Measurements from ENCODE around the gene SFTPA2.
"Not testable (repeated sequence)": the region's sequence is repeated elsewhere in the genome, so short reads cannot be mapped to it uniquely, and the experiment has no call there.

Gene SFTPA2

DNA sequence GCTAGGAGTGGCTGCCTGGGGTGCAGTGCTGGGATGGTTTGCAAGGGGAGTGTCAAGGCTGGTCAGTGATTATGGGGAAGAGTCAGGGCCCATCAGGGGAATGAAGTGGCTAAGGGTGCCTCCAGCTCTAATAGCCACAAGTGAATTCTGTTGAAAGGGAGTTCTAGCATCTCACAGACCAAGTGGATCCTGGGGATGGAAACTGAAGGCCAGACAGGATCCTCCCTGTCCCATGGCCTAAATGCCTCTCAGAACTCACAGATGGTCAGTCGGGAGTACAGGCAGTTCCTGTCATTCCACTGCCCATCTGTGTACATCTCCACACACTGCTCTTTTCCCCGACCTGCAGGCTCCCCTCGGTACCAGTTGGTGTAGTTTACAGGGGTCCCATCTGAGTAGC, 3.2 kb downstream of the SFTPA2 start:
- DNase-seq (ENCODE audit: low read depth): not testable (repeated sequence)

DNA sequence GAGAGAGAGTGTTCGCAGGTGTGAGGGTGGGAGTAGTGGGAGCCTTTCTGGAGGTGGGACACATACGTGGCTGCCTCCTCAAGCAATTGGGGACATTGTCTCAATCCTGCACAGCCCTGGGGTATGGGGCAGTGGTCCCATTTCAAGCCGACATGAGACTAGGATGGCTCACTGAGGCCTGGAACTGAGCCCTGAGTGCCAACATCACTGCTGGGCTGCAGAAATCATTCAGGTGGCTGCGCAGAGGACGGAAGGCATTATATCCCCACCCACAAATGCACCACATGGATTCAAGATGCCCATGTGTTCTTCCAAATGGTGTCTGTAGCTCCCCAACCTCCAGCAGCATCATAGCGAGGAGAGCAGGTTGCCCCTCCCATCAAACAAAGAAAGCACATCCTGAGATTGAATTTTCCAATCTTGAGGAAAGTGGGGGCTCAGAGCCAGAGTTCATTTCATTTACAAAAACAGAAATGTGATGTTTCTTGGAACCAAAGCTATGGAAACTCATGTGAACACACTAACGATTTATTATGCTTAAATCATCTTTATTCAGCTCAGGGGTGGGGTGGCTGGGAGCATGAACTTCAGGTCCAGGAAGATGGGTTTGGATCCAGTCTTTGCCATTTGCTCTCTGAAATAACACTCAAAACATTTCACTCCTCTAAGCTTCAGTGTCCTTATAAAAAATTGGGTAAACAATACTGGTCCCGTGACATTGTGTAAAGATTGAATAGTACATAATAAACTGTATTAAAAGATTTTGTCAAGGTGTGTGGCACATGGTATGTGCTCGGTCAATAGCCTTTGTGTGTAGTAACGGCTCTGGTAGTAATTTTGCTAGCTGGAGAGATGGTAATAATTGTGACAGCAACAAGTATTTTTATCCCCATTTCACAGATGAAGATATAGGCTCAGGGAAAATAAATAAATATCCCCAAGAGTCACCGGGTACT, 4.6 kb downstream of the SFTPA2 start:
- no peak for DNase-seq (ENCODE audit: low read depth)

DNA sequence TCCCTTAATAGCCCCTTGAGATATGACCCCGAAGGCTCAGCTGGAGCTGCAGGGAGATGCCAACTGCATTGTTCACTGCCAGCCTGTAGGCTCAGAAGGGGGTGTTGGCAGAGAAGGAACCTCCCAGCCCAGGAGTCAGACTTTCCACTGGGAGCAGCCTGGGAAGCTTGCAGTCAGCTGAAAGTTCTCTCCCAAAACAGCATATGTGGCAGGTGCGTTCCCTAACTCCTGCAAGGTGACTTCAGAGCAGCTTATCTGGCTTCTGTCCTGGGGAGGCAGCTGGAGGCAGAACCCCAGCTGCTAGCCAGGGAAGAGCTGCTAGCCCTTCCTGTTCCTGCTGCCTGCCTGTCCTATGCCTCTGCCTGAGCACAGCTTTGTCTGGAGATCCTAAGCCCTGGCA, 8.1 kb downstream of the SFTPA2 start:
- no peak for DNase-seq (ENCODE audit: low read depth)

- DNase-seq (ENCODE audit: low read depth): no peak
Measured at GRCh38 chr10:79547973-79548372, 12.2 kb downstream of the SFTPA2 start.

GRCh38 chr10:79547128-79547527, 13.1 kb downstream of the SFTPA2 start:
- DNase-seq (ENCODE audit: low read depth): not testable (repeated sequence)

GRCh38 chr10:79544926-79545659, 15.1 kb downstream of the SFTPA2 start:
- not testable (repeated sequence) for DNase-seq (ENCODE audit: low read depth)

GRCh38 chr10:79544408-79544807, 15.8 kb downstream of the SFTPA2 start:
- not testable (repeated sequence) for DNase-seq (ENCODE audit: low read depth)

GRCh38 chr10:79542626-79543025, 17.6 kb downstream of the SFTPA2 start:
- DNase-seq (ENCODE audit: low read depth): no peak

DNA sequence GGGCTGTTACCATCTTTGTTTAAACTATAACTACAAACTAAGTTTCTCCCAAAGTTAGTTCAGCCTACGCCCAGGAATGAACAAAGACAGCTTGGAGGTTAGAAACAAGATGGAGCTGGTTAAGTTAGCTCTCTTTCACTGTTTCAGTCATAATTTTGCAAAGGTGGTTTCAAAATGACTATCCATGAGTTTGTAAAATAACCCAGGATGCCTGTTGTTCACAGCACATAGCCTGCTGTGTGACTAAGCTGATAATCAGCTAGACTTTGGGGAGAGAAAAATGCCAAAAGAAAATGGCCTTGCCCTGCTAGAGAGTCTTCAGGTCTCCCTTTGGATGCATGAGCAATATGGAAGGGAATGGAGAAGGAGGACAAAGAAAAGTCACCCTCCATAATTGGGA, 19.3 kb downstream of the SFTPA2 start:
- not testable (repeated sequence) for DNase-seq (ENCODE audit: low read depth)

DNA sequence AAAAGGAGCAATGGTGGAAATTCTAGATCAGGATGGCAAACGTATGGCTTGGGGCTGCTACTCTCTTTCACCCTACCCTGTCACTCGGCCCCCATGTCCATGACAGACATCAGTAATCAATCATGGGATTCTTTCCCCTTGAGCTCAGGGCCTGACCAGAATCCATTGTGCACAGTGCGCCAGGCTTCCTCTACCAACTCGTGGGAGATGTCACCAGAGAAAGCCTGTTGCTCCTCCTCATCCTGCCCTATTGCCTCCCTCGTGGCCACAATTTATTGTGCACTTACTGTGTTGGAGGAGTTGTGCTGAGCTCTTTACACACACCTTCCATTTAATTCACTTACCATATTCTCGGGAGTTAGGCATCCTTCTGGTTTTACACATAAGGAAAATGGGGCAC, 21.9 kb downstream of the SFTPA2 start:
- not testable (repeated sequence) for DNase-seq (ENCODE audit: low read depth)

DNA sequence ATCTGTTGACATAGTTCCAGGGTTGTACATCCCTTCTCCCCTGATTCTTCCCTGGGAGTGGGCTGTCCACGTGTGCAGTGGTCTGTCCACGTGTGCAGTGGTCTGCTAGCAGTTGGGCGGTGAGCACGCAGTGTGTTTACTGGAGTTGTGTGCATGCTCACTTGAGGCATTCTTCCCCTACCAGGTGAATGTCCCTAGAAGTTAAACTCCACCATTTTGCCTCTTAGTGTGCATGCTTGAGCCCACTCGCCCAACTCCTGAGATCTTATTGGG, 26.4 kb downstream of the SFTPA2 start:
- not testable (repeated sequence) for DNase-seq (ENCODE audit: low read depth)

- not testable (repeated sequence) for DNase-seq (ENCODE audit: low read depth)
Measured at GRCh38 chr10:79533142-79533902, 26.9 kb downstream of the SFTPA2 start.

DNA sequence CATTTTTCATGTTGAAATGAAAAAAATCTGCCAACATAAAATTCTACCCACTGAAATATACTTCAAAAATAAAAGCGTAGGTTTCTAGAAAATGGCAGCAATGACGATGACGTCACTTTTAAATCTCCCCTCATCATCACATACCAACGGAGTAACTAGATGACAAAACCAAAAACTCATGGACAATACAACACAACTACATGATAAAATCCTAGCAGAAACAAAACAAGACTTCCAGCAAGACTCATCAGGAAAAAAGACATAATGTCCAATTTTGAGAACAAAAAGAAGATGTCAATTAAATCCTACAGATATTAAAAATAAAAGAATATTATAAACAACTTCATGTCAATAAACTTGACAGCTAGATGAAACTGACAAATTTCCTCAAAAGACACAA, 31.9 kb downstream of the SFTPA2 start:
- DNase-seq (ENCODE audit: low read depth): not testable (repeated sequence)

DNA sequence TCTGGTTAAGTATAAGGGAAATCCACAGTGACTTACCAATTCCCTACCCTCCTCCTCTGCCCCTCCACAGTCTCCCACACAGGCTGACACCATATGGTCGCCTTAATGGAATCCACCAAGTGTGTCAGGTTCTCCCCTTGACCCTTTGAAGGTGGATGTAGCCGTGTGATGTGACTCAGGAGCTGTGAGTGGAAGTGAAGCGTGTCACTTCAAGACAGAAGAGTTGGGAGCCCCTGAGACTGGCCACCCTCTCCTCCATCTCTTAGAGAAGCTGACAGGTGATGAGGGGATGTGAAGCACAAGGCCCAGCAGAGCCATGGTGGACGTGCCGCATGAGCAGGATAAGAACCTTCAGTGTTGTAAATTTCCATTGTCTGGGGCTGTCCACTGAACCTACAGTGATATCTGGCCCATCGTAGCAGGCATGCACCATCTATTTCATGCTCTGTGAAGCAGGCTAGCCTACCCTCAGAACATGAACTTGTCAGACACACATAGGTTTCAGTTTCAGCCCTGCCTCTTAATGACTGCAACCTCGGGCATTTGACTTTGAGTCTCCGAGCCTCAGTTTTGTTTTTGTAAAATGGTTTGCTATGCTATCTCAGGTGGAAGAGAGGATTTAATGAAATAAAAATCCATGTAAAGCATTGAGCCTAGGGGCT, 35.0 kb downstream of the SFTPA2 start:
- DNase-seq (ENCODE audit: low read depth): not testable (repeated sequence)

DNA sequence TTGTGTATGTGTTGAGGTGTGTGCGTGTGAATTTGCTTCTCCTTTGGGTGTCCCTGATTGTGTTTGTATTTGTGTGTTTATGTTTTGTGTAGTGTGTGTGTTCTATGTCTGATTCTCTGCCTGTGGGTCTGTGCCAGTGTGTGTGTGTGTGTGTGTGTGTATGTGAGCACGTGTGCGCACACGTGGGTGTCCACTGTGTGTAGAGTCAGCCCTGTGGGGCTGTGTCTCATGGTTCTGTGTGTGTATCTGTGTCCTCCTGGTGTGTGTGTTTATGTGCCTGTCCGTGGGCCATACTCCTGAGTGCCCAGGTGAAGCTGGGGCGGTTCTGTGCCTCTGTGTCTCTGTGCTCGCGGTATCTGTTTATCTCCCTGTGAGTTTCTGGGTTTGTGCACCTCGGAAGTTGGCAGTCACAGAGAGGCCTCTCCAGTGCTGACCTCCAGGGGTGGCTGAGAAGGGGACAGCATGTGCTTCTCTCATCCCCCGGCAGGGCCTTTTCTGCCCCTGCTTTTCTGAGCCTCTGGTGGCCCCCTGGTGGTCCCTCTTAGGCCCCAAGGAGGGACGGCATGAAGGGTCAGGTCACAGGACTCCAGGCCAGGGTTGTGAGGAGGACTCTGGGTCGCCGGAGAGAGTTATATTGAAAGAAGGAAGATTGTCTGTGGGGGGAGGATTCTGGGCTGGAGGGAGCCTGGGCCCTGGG, 36.9 kb downstream of the SFTPA2 start:
- DNase-seq (ENCODE audit: low read depth): not testable (repeated sequence)

DNA sequence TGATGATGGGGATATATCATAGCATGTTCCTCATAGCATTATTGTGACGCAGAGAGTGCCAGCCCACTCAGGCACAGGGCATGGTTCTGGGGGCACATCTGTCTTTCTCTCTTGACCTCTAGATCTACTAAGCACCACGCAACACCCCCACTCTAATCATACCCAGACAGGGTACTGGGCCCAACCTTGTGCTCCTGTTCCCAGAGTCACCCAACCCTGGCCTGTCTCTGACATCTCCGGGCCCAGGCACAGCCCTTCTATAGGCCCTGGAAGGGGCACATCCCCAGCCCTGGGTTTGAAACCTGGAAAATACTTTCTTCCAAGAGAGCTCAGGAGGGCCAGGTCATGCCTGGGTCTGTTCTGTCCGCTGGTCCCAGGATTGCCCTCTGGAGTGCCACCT, 37.7 kb downstream of the SFTPA2 start:
- not testable (repeated sequence) for DNase-seq (ENCODE audit: low read depth)

DNA sequence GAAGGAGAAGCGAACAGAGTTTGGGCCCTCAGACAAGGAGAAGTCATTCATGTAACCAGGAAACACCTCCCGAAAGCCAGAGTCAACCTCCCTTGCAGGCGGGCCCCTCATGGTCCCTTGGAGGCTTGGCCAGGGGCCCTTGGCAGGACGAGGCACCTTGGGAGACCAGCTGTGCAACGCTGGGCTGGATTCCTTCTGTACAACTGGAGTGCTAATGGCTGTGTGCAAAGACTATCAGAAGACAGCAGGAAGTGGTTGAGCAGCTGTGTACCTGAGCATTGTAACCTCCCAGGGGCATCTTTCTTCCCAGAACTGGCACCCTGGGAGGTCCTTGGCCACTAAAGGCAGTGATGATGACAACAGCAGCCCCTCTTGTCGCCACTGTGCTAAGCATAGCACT, 38.5 kb downstream of the SFTPA2 start:
- not testable (repeated sequence) for DNase-seq (ENCODE audit: low read depth)

- DNase-seq (ENCODE audit: low read depth): not testable (repeated sequence)
Measured at GRCh38 chr10:79517567-79517966, 42.6 kb downstream of the SFTPA2 start.

DNA sequence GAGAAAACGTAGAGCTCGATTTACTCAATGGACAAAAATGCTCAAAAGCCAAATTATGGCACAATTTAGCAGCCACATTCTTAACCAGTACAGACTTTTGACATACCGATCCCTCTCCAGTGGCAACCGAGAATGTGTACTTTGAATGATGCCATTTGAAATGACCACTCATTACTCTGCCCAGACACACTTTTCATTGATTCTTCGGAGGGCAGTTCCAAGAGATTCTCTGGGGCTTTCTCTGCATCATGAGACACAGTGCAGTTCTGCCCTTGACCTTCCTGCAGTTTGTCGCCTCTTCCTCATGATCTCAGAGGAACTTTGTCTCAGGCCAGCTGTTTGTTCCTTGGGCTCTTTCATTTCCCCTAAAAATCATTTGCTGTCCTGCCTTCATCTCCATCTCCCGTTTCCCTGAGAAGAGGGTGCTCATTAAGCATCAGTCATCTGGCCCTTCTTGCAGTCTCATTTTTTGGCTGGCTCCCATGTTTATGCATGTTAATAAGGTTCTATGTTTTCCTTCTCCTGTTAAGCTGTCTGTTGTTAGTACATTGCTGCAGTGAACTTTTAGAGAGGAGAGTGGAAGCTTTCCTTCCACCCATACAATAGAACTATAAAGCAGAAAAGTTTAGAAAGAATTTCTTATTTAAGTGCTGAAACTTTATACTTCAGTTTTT, 43.5 kb downstream of the SFTPA2 start:
- not testable (repeated sequence) for DNase-seq (ENCODE audit: low read depth)

- DNase-seq (ENCODE audit: low read depth): not testable (repeated sequence)
Measured at GRCh38 chr10:79511891-79512583, 48.2 kb downstream of the SFTPA2 start, which contains the start of gene EIF5AL1. Gene EIF5AL1, plus strand, starts transcription at chr10:79512533. Its CDS starts 117 bp downstream, at chr10:79512650.
